HEK293T (cell line): Measurements from ENCODE around the gene TBX20.

ENCODE experiments used
- ELF4 ChIP-seq: fragments of 450-650 bp; IDR thresholded peaks from 2 replicates; pipeline ENCODE4 v1.6.1; 2017; ENCODE audit warnings: antibody characterized with exemption
- SP1 ChIP-seq: fragments of 450-650 bp; IDR thresholded peaks from 2 replicates; pipeline ENCODE4 v1.6.1; 2017
- SUZ12 ChIP-seq: fragments of 450-650 bp; IDR thresholded peaks from 2 replicates; pipeline ENCODE4 v1.6.1; 2016; ENCODE audit warnings: mild to moderate bottlenecking

DNA sequence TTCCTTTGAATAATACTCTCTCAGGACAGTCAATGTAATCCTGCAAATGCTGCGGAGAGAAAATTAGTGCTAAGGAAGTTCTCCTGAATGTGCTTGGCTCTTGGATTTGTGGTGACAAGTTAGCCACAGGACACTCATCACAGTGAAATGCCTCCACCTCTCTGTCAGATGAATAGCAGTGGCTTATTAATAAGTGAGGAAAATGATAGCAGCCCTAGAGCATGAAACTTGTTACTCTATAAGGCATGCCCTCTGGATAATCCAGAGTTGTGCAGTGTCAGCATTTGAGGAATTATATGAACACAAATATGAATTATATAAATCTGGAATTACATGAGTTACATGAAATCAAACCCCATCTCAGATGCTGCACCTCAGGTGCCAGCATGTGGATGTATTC lies 23.5 kb upstream of the TBX20 start:
- no peak for TF ChIP-seq ELF4
- no peak for TF ChIP-seq SP1
- no peak for TF ChIP-seq SUZ12
